LHCN-M2 (cell line): ENCODE measurements around the gene OTULIN. TPM values are rescaled to one million over a fixed set of nuclear protein-coding genes. Genes with fewer than 3 reads are reported as not detected.
A peak's percentile ranks its signal among the peaks of the same experiment; 100 is the strongest.

Source experiments
- DNase-seq: peaks from one replicate; pipeline ENCODE4 v3.0.0-alpha.2; 2012; ENCODE audit warnings: low read depth
- polyA plus RNA-seq: library from polyadenylated mRNA; unstranded; fragments of >200 nt; gene quantifications from one replicate; pipeline ENCODE4 v1.2.1, GENCODE V29; 2012; ENCODE audit warnings: missing spikeins
- total RNA-seq: library from RNA; depleted of rRNA; stranded (reverse); fragments of >200 nt; gene quantifications from 2 replicates; pipeline ENCODE4 v1.2.3, GENCODE V29; 2014; rRNA removed

Gene OTULIN
- total RNA-seq, result 30.5 and 37.8 TPM in 2 replicates
- 9.3 TPM for polyA plus RNA-seq

DNA sequence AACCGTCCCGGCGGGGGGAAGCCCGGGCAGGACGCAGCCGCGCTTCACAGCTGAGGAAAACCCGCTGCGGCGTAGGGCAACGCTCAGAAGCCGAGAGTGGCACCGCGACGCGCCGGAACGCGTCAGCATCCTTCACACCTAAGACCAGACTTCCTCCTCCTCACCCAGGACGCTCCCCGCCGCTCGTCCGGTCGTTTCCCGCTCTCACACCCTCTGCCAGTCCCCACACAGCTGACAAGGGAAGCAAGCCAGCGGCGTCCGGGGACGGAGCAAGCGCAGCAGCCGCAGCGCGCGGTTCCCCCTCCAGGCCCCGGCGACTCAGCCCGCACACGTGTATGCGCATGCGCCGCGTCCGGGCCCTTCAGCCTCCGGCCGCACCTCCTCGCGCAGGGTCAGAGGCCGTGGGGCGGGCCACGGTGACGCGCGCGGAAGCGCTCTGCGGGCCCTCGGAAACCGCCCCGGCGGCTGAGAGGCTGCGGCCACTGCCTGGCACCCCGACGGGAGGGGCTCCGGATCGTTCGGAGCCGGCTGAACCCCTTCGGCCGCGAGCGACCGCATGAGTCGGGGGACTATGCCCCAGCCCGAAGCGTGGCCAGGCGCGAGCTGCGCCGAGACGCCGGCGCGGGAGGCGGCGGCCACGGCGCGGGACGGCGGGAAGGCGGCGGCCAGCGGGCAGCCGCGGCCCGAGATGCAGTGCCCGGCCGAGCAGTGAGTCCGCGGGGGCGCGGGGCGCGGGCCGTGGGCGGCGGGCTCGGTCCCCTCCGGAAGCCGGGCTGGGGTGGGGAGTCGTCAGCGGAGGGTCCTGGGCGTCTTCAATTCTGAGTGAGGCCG lies at the start of gene OTULIN:
Gene OTULIN (plus strand): TSS at position 449 of the 831 bp plus-strand sequence. CDS start 108 bp downstream, at position 557.
- DNase-seq, result peak; percentile 89

DNA sequence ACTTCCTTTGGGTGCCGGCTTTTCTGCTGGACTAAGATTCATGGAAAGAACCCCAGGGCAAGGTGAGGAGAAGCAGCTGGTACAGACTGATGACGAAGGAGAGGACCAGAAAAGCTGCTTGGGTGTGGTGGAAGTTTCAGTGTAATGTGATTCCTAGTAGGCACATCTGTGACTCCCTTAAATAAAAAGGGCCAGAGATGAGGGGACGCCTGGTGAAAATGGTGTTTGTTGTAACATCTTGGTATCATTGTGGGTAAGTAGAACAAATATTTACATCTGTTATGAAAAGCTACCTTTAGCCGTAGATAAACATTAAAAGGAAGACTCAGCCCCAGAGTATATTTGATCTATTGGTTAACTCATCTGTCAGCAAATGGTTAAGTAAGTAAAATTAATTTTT lies 49.2 kb upstream of the OTULIN start:
- DNase-seq, result no peak

DNA sequence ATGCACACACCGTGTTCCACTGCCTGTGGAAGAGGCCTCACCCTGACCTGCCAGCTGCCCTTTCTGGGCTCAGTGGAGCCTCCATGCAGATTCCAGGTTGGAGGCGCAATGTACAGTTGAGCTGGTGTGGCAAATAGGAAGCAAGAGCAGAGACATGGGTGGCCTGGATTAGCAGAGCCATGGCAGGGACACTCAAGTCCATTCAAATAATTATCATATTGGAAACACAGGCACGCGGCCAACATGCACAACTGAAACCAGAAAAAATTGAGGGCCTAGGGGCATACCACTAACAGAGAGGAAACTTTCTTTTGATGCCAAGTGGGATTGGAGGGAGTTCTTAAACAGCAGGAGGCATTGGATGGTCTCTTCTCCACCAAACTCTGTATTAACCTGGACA lies 47.1 kb upstream of the OTULIN start:
- DNase-seq, result no peak

- DNase-seq, result no peak
Measured at GRCh38 chr5:14627270-14627669, 37.2 kb upstream of the OTULIN start.

DNA sequence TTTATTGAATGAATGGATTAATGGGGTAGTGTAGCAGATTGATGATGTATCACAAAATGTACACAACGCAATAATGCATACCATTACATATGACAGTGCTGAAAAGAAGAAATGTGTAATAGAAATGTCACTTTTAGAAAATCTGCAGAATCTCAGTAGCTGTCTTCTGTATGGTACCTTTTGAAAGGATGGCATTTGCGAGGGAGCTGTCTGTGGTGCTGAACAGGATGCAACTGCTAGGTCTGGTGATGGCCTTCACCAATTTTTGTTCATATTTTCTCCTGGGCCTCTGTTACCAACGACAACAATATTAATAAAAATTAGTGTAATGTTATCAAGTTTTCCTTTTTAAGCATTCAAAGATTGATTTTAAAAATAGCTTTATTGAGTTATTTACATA lies 36.2 kb upstream of the OTULIN start:
- peak; percentile 49 for DNase-seq

DNA sequence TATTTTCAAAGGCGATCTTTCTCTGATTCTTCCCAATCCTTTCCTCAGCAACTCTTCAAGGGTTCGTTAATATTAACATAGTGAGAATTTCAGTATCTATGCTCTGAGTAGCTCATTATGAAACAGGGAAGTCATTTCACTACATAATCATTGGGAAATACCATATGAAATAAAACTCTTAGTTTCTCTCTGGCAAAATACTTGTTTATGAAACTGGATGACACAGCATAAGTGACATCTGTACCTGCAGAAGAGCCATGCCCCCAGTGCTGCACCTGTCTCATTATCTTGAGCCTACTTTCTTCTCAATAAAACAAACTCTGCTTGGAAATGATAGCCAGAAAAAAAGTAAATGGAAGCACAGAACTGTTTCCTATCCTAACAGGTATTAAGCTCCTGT lies 33.8 kb upstream of the OTULIN start:
- DNase-seq, result no peak

- DNase-seq, result no peak
Measured at GRCh38 chr5:14635656-14636055, 28.9 kb upstream of the OTULIN start.

- DNase-seq, result no peak
Measured at GRCh38 chr5:14640765-14641164, 23.8 kb upstream of the OTULIN start.

DNA sequence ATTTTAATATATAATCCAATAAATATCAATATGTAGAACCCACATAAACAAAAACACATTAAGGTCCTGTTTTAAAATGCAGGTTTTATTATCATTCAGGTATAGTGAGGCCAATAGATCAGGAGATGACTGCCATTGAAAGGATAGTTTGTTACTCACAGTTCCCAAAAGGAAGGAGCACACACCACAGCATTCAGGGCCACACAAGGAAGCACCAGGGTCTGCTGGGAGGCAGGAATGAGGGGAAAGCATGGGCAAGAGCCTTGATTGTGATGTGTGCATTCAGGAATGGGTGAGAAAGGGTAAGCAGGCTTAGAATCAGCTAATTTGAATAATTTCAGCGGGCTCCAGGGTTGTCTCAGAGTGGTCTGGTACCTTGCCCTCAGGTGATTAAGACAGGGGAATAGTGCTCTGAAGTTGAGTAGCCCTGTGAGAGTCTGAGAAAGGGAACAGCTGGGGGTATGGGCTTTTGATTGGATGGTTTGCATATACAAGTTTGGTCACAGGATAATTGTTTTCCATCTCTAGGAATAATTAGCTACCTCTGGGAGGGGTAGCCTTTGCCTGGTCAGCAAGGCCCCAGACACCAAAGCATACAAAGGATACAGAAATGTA lies 19.8 kb upstream of the OTULIN start:
- DNase-seq, result no peak

GRCh38 chr5:14650052-14650451 lies 14.5 kb upstream of the OTULIN start:
- DNase-seq, result no peak

DNA sequence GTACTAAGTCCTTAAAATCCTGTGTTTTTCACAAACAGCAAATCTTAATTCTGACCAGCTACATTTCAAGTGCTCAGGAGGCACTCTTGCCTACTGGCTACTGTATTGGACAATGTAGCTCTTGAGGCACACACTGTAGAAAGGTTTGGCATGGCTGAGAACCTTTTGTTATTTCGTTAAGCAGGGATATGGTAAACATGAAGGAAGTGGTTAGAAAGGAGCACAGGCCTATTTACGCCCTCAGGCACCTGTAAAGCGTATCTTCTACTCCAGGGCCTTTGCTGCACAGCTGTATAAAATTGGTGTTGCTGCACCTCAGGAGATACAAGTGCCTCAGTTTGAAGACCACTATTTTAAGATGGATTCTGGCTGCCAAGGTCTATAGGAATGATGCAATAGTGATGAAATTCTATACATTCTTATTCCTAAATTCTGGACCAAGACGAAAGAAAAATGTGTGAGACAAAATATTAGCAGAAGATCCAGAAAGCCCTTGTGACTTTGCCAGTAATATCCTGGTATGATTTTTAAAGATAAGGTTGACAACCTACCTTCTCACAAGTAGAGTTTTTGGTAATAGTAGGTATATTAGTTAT lies 9.3 kb upstream of the OTULIN start:
- DNase-seq, result no peak

DNA sequence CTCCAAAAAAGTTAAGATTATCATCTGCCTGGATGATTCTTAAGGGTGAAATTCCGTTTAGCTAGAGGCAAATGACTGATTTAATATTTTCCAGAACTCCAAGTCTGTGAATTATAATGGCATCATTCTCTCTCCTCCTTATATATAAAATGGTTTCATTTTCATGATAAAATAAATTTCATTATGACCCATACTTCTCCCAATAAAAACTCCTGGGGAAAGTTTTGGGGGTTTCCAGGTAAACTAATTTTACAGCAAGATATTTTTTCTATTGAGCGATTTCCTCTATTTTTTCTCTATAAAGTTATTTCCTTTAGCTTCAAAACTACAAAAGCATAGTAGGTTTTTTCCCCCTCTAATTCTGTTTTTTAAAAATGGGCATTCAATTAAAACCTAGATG lies 7.6 kb upstream of the OTULIN start:
- DNase-seq, result no peak

- peak; percentile 14 for DNase-seq
Measured at GRCh38 chr5:14659821-14660607, 4.5 kb upstream of the OTULIN start.

- no peak for DNase-seq
Measured at GRCh38 chr5:14660833-14661232, 3.7 kb upstream of the OTULIN start.

GRCh38 chr5:14662721-14663260 lies 1.7 kb upstream of the OTULIN start:
- no peak for DNase-seq

- DNase-seq, result no peak
Measured at GRCh38 chr5:14663734-14664269, 716 bp upstream of the OTULIN start.

GRCh38 chr5:14665101-14665822 lies 744 bp downstream of the OTULIN start:
- peak; percentile 35 for DNase-seq

GRCh38 chr5:14665949-14666348 lies 1.4 kb downstream of the OTULIN start:
- DNase-seq, result no peak

DNA sequence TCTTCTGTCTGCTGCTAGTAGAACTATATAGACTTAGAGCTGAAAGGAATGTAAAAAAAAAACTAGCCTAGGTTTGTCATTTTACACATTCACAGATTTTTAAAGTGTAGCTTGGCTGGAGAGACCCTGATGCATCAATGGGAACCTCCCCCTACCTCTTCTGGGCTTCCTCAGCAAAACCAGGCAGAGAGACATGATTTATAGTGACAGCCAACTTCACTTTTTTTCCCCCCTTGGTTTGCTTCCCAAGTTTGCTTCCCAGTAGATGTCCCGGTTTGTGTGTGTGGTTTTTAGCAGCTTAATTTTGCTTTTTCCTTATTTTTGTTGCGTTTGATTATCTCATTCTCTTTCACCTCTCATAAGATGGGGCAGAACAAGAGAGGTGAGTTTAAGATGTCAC lies 1.8 kb downstream of the OTULIN start:
- no peak for DNase-seq

DNA sequence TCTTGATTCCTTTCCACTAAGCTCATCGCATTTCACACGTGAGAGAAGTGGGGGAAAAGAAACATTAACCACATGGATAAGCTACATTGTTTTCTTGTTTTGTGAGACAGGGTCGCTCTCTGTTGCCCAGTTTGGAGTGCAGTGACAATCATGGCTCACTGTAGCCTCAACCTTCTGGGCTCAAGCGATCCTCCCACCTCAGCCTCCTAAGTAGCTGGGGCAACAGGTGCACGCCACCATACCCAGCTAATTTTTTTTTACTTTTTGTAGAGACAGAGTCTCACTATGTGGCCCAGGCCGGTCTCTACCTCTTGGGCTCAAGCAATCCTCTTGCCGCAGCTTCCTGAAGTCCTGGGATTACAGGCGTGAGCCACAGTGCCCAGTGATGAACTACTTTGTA lies 2.8 kb downstream of the OTULIN start:
- DNase-seq, result no peak

GRCh38 chr5:14667770-14668169 lies 3.3 kb downstream of the OTULIN start:
- no peak for DNase-seq
